KOPT-K1 (cell line): Measurements from ENCODE around the gene SALL3.
"Not testable (repeated sequence)": the region's sequence is repeated elsewhere in the genome, so short reads cannot be mapped to it uniquely, and the experiment has no call there.

Experiments
- H3K27ac ChIP-seq: fragments of 200-600 bp; sonication (generic); 2 replicates; pipeline ENCODE4 v1.5.1; 2016; ENCODE audit warnings: antibody characterized with exemption, mild to moderate bottlenecking, low read depth, low read length; ENCODE audit not compliant: poor library complexity, severe bottlenecking
- H3K36me3 ChIP-seq: fragments of 200-600 bp; sonication (generic); 2 replicates; pipeline ENCODE4 v1.5.1; 2017; ENCODE audit warnings: antibody characterized with exemption, mild to moderate bottlenecking, low read length, moderate library complexity; ENCODE audit not compliant: insufficient read depth
- H3K9me3 ChIP-seq: fragments of 200-600 bp; sonication (generic); 2 replicates; pipeline ENCODE4 v1.5.1; 2017; ENCODE audit warnings: antibody characterized with exemption, low read length, mild to moderate bottlenecking; ENCODE audit not compliant: insufficient read depth, poor library complexity, severe bottlenecking

The SALL3 gene

DNA sequence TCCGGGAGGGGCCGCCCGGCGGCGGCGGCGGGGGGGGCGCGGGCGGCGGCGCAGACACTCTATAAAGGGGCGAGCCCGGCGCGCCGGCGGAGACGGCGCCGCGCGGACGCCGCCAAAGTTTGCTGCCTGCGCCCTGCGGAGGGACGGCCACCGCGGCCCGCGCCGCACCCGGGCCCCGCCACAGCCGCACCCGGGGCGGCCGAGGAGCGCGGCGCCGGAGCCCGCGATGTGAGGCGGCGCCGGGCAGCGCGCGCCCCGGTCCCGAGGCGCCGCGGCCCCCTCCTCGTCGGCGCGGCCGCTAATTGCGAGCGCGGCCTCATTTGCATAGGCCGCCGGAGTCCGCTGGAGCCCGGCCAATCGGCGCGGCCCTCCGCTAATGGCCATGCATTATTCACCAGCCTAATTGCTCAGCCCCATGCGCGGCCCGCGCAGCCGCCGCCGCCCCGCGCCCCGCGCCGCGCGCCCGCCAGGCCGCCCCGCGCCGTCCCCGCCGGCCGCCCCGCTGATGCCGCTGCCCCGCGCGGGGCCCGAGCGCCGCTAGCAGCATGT is at the start of gene SALL3:
Gene SALL3, plus strand, starts transcription at position 89 of the 549 bp plus-strand sequence. Its CDS starts 457 bp downstream, at position 546.
- no peaks in the 10 kb centered on the region for H3K36me3 ChIP-seq
- H3K9me3 ChIP-seq = peaks cover 10% of the 10 kb centered on the region
- H3K27ac ChIP-seq = no peak within 1 kb of the TSS

GRCh38 chr18:78932281-78932680 is 47.3 kb upstream of the SALL3 start:
- no peak overlapping the region for H3K27ac ChIP-seq
- no peaks in the 10 kb centered on the region for H3K9me3 ChIP-seq
- no peaks in the 10 kb centered on the region for H3K36me3 ChIP-seq

GRCh38 chr18:78934003-78934402 is 45.6 kb upstream of the SALL3 start:
- Histone ChIP-seq H3K36me3 (no peaks in the 10 kb centered on the region), H3K9me3 (no peaks in the 10 kb centered on the region), H3K27ac (no peak overlapping the region)

DNA sequence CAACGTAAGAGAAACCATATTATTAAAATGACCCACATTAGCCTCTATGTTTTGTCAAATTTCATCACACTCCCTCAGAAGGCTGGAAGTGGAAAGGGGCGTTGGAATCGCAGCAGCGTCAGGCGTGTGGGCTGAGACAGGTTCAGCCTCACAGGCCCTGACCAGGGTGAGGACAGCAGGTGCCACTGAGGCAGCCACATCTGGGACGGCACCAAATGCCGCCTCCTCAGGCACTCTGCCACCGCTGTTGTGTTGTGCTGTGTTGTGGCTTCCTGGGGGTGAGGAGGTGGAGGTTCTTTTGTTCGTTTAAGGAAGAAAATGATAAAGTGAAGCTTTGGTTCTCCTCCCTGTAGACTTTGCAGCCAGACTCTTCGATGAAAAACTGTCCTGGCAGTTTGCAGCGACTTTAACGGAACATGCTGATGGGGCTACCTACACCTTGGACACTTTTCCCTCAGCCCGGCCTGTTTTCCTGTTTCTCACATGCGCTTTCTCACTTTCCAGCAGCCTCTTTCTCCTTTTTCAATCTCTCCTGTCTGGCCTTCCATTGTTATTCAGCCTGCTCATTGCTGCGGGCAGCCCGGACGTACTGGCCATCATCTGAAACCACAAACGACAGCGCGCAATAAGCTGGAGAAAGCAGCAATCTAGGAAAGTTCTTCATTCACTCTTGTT is 44.9 kb upstream of the SALL3 start:
- no peak overlapping the region for H3K27ac ChIP-seq
- no peaks in the 10 kb centered on the region for H3K36me3 ChIP-seq
- no peaks in the 10 kb centered on the region for H3K9me3 ChIP-seq

DNA sequence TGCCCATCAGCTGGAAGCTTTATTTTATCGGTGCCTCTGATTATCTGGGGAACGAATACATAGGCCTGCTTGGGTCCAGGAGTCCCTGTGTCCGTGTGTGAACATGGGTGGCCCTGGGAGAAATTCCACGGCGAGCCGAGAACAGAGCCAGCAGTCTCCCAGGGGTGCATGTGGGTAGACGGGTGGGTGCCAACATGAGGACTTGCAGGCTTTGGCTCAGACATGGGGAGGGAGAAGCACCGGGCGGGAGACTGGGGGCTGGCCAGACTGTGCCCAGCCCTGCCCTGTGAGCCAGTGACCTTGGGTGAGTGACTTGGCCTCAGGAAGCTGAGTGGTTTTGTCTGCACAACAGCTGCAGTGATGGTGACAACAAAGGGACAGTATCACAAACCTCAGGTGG is 44.2 kb upstream of the SALL3 start:
- Histone ChIP-seq H3K27ac (no peak overlapping the region), H3K36me3 (no peaks in the 10 kb centered on the region), H3K9me3 (no peaks in the 10 kb centered on the region)

DNA sequence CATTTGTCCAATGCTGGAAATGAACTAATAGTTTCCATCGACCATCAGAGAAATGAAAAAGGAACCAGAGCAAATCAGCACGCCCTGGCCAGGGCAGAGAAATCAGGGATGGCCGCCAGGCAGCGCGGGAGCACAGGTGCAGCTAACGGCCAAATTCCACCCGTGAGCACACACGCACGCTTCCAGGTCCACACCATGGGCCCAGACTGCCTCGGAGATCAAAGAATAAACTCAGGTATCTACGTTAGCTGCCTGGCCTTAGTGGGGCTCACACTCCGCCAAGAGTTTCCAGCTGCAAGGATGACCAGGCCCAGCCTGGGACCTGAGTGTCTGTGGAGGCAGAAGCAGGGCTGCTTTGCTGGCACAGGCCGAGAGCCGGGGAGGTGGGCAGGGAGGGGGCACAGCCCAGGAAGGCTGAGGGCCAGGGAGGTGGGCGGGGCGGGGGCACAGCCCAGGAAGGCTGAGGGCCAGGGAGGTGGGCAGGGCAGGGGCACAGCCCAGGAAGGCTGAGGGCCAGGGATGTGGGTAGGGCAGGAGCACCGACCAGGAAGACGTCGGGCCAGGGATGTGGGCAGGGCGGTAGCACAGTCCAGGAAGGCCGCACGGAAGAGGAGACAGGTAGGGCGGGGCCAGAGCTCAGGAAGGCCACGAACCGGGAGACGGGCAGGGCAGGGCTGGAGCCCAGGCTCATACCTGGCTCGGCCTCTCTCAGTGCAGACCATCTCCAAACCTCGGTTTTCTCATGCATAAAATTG is 43.2 kb upstream of the SALL3 start:
- H3K36me3 ChIP-seq = no peaks in the 10 kb centered on the region
- H3K9me3 ChIP-seq = no peaks in the 10 kb centered on the region
- H3K27ac ChIP-seq = no peak overlapping the region

DNA sequence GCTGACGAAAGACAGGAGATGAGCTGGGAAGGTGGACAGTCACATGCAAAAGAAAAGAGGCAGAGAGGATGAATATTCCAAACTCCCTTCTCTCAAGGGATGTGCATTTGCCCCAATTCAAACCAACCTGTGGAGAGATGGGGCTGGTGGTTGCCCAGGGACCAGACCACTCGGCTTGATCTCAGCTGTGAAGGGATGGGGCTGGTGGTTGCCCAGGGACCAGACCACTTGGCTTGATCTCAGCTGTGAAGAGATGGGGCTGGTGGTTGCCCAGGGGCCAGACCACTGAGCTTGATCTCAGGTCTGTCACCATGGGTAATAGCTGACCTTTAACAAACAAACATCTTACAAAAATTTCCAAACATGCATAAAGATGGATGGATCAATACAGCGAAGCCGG is 42.5 kb upstream of the SALL3 start:
- H3K9me3 ChIP-seq = no peaks in the 10 kb centered on the region
- H3K27ac ChIP-seq = no peak overlapping the region
- H3K36me3 ChIP-seq = no peaks in the 10 kb centered on the region

- Histone ChIP-seq H3K36me3 (no peaks in the 10 kb centered on the region), H3K27ac (no peak overlapping the region), H3K9me3 (no peaks in the 10 kb centered on the region)
Observed at GRCh38 chr18:78939105-78939504, 40.5 kb upstream of the SALL3 start.

- Histone ChIP-seq H3K9me3 (no peaks in the 10 kb centered on the region), H3K36me3 (no peaks in the 10 kb centered on the region), H3K27ac (no peak overlapping the region)
Observed at GRCh38 chr18:78939734-78940494, 39.7 kb upstream of the SALL3 start.

- not testable (repeated sequence) for H3K9me3 ChIP-seq, H3K27ac ChIP-seq, H3K36me3 ChIP-seq
Observed at GRCh38 chr18:78942236-78942635, 37.4 kb upstream of the SALL3 start.

- H3K9me3 ChIP-seq = no peaks in the 10 kb centered on the region
- no peaks in the 10 kb centered on the region for H3K36me3 ChIP-seq
- H3K27ac ChIP-seq = no peak overlapping the region
Observed at GRCh38 chr18:78945628-78946027, 34.0 kb upstream of the SALL3 start.

GRCh38 chr18:78947291-78947690 is 32.3 kb upstream of the SALL3 start:
- Histone ChIP-seq H3K27ac (no peak overlapping the region), H3K9me3 (peaks cover 12% of the 10 kb centered on the region), H3K36me3 (no peaks in the 10 kb centered on the region)

- peaks cover 16% of the 10 kb centered on the region for H3K9me3 ChIP-seq
- H3K36me3 ChIP-seq = no peaks in the 10 kb centered on the region
- H3K27ac ChIP-seq = no peak overlapping the region
Observed at GRCh38 chr18:78948221-78948620, 31.4 kb upstream of the SALL3 start.

DNA sequence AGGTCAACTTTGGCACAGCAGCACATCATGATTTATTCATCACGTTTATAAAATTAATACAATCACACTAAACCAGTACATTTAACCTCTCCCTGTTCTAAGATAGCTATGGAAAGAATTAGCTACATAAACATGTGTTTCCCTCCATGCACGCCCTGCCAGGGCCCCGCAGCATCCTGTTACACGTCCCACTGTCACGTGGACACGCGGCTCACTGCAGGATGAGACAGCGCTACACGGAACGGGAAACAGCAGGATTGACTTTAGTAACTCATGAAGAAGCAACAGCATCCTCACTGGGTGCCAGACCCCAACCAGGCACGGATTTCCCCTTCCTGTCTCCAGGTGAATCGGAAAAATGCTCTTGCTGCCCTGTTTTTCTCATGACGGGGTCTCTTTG is 30.9 kb upstream of the SALL3 start:
- H3K36me3 ChIP-seq = no peaks in the 10 kb centered on the region

GRCh38 chr18:78949216-78949615 is 30.4 kb upstream of the SALL3 start:
- no peak overlapping the region for H3K27ac ChIP-seq
- H3K9me3 ChIP-seq = peaks cover 16% of the 10 kb centered on the region
- H3K36me3 ChIP-seq = no peaks in the 10 kb centered on the region

More for the DNA sequence above, 30.9 kb upstream of the SALL3 start:
- Histone ChIP-seq H3K27ac (no peak overlapping the region), H3K9me3 (peaks cover 16% of the 10 kb centered on the region)
